ENCODE results near the gene KAT8.
"Not testable (repeated sequence)": the region's sequence is repeated elsewhere in the genome, so short reads cannot be mapped to it uniquely, and the experiment has no call there.

KAT8 gene

DNA sequence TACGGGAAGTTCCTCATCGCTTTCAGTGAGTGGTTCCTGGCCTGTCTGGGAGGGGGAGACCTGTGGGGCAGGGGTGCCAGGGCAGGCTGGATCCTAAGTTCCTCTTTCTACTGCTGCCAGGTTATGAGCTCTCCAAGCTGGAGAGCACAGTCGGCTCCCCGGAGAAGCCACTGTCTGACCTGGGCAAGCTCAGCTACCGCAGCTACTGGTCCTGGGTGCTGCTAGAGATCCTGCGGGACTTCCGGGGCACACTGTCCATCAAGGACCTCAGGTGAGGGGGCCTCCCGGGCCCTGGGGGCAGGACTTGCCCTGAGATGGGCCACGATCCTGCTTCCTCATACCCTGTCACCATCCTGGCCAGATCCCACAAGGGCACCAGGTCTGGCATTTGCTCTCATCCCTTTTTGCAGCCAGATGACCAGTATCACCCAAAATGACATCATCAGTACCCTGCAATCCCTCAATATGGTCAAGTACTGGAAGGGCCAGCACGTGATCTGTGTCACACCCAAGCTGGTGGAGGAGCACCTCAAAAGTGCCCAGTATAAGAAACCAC lies 12.9 kb downstream of the KAT8 start:
- no peak for DNase-seq (ENCODE audit: low read depth in 2 of 2, low spot score in 1 of 2)

DNA sequence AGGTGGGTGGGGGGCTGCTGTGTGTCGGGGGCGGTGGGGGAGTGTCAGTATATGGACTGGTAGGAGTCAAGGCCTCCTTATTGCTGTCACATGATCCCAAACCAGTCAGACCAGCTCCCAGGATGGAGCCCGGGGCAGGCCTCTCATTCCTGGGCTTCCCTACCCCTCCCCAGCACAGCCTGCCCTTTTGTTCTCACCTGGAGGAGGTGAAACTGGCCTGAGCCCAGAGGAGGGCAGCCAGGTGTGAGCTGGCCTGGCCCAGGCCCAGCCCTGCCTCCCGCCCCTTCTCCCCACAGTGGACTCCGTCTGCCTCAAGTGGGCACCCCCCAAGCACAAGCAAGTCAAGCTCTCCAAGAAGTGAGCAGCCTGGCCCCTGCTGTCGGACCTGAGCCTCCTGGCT lies 13.4 kb downstream of the KAT8 start:
- DNase-seq (ENCODE audit: low read depth in 2 of 2, low spot score in 1 of 2), result no peak

DNA sequence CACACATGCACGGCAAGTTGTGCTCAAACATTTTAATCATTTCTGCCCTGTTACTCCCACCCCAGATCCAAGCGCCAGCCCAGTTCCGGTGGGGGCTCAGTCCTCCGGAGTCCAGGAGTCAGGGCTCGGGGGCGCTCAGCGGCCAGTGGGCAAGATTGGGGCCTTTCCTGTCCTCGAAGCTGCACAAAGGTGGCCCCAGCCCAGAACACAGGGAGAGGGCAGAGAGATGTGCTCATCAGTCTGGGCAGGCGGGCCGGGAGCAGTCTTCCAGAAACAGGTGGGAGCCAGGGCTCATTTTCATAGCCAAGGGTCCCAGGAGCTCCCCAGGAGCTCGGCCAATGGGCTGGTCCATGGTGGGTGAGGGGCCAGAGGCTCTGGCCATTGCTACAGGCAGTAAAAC lies 14.0 kb downstream of the KAT8 start:
- DNase-seq (ENCODE audit: low read depth in 2 of 2, low spot score in 1 of 2), result no peak

GRCh38 chr16:31131841-31132271 lies 14.4 kb downstream of the KAT8 start:
- no peak for DNase-seq (ENCODE audit: low read depth in 2 of 2, low spot score in 1 of 2)

DNA sequence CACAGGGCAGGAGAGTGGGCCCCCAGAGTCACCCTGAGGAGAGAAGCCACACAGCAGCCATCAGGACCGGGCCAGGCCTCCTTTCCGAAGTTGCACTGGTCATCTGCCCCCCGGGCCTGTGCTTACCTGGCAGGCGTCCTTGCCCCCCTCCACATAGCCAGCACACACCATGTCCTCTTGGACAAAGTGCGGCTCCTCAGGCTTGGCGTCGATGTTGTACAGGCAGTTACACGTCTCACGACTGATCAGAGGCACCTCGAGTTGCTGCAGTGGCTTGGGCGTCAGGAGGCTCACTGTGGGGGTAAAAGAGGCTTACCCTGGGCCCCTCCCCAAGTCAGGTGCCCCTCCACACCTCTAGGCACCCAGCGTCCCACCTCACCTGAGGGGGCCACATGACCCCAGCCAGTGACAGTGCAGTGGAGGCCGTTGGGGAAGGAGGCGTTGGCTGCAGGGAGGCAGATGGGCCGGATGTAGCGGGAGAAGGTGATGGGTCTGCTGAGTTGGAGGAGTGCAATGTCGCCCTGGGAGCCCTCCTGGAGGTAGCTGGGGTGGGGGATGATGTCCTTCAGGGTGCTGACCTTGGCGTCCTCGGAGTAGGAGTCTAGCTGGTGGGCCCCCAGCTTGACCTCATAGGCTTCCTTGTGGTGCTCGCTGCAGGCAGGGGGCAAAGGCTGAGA lies 15.0 kb downstream of the KAT8 start:
- no peak for DNase-seq (ENCODE audit: low read depth in 2 of 2, low spot score in 1 of 2)

- DNase-seq (ENCODE audit: low read depth in 2 of 2, low spot score in 1 of 2), result no peak
Observed at GRCh38 chr16:31133046-31133501, 15.6 kb downstream of the KAT8 start.

- no peak for DNase-seq (ENCODE audit: low read depth in 2 of 2, low spot score in 1 of 2)
Observed at GRCh38 chr16:31134091-31134571, 16.7 kb downstream of the KAT8 start.

DNA sequence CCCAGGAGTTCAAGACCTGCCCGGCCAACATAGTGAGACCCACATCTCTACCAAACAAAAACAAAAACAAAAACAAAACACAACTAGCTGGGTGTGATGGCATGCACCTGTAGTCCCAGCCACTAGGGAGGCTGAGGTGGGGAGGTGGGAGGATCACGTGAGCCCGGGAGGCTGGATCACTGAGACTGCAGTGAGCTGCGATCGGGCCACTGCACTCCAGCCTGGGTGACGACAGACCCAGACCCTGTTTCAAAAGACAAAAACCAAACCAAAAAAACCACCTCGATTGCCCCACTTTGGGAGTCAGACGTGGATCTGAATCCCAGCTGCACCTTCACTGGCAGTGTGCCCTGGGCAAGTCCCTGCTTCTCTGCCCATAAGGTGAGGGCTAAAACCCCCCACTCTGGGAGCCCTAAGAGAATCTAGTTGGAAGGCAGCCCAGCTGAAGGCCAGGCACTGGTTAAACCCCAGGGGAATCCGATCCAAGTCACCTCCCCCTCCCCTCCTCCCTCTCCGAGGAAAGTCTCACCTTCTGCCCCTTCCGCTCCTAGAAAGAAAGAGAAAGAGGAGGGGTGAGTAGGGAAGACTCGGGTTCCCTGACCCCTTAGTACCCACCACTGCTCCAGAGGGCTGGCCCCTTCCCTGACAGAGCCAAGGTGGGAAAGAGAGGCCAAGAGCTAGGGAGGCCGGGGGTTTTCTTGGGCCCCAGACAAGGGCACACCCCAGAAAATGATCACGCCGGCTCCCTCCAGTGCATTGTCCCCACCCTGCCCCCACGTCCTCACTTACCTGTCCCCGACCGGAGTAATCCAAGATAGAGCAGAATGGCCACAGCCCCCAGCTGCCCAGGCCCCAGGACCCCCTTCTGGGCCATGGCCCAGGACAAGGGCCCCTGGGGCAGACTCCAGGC lies 17.4 kb downstream of the KAT8 start:
- DNase-seq (ENCODE audit: low read depth in 2 of 2, low spot score in 1 of 2), result no peak

DNA sequence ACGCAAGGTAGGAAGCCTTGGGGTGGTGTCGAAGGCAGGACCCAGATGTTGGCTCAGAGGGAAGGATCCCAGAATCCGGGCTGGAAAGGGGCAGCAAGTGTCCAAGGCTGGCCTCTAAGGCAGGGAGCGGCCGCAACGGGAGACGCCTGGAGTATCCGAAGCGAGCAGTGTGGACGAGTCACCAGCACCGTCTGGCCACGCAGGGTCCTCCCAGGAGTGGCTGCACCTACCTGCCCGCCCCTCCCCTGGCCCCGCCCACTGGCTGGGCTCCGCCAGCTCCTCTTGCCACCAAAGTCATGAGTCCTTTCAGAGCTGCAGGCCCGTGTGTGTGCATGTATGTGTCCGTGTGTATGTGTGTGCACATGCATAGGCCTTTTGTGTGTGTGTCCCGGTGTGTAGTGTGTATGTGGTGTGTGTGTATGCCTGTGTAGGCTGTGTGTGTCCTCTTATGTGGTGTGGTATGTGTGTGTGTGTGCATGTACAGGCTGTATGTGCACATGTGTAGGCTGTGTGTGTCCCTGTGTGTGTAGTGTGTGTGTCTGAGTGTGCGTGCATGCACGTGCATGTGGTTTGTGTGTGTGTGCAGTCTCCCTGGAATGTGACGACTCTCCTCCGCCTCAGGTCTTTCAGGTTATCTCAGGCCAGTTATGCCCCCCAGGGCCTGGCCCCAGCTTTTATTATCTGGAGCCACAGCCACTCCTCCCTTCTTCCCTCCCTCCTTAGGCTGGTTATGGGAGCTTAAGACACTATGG lies 18.2 kb downstream of the KAT8 start, which contains the start of gene PRSS8:
Gene PRSS8, minus strand, starts transcription at position 193 of the 752 bp plus-strand sequence. CDS start 229 bp downstream, outside the sequence.
- no peak for DNase-seq (ENCODE audit: low read depth in 2 of 2, low spot score in 1 of 2)

- DNase-seq (ENCODE audit: low read depth in 2 of 2, low spot score in 1 of 2), result no peak
Observed at GRCh38 chr16:31136287-31136662, 18.8 kb downstream of the KAT8 start.

GRCh38 chr16:31136822-31137499 lies 19.5 kb downstream of the KAT8 start:
- not testable (repeated sequence) for DNase-seq (ENCODE audit: low read depth in 2 of 2, low spot score in 1 of 2)

GRCh38 chr16:31138621-31139578 lies 21.4 kb downstream of the KAT8 start:
- DNase-seq (ENCODE audit: low read depth in 2 of 2, low spot score in 1 of 2), result no peak

DNA sequence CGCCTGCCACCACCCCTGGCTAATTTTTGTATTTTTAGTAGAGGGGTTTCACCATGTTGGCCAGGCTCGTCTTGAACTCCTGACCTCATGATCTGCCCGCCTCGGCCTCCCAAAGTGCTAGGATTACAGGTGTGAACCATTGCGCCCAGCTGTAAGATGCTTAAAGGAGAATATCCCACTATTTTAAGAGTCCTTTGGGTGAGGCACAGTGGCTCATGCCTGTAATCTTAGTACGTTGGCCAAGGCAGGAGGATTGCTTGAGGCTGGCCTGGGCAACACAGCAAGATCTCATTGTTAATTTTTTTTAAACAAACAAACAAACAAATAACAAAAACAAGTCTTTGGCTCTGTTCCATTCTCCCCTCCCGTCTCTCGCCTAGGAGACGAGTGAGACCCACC lies 23.6 kb downstream of the KAT8 start:
- DNase-seq (ENCODE audit: low read depth in 2 of 2, low spot score in 1 of 2), result not testable (repeated sequence)

DNA sequence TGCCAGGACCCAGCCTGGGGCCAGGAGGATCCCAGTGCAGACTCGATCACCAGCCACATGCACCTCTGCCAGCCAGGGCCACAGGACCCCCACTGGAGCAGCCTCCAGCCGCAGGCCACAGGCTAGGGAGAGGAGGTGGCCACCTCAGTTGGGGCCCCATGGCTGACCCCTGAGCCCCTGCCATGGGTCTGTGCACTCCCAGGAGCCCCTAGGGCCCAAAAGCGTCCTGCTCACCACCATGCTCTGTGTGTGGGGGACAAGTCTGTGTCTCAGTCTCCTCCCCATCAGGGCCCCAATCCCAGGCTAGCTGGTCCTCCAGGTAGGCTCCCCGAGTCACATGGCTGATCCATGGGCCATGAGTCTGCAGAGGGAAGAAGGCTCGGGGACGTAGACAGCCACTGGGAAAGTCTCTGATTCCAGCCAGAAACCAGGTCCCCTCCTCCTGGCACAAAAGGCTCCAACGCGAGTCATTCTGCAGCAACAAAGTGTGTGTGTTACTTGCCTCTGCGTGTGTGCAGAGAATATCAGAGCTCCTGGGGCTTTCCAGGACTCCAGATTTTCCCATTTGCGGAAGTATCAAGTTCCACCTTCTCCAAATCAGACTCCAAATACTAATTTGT lies 24.1 kb downstream of the KAT8 start:
- DNase-seq (ENCODE audit: low read depth in 2 of 2, low spot score in 1 of 2), result no peak

- DNase-seq (ENCODE audit: low read depth in 2 of 2, low spot score in 1 of 2), result peak; percentile 91 to 93
Observed at GRCh38 chr16:31142109-31143010, 24.9 kb downstream of the KAT8 start.

DNA sequence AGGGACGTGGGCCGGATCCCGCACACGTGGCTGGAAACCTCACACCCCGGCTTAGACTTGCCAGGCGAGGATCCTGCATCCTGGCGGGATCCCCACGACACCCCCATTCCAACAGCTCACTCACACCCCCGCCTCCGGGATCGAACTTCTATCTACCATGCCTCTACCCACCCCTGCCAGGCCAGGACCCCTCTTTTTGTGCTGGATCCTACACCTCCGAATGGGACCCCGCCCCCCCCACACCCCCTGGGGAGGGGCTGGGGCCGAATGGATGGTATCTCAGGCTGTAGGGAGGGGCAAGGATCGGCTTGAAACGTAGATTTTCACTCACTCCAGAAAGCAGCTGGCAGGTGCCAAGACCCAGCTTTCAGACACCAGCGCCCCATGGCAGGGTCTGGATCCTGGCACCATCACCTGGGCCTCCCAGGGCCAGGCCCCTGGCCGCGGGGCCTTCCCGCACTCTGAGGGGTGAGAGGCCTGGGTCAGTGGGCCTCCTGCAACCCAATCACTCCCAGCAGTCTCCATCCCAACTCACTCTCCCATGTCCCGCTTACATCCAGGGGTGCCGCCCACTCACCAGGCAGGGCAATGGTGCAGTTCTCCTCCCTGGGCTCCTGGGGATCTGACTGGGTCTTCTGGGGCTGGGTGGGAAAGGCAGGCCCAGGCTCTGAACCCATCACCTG lies 25.7 kb downstream of the KAT8 start:
- no peak for DNase-seq (ENCODE audit: low read depth in 2 of 2, low spot score in 1 of 2)

GRCh38 chr16:31143694-31144148 lies 26.3 kb downstream of the KAT8 start:
- no peak for DNase-seq (ENCODE audit: low read depth in 2 of 2, low spot score in 1 of 2)
